Activated T-cell treated with anti-CD3 and anti-CD28 coated beads, Interleukin-2, amount 50 U/mL, for 4 hours (primary cell): ENCODE data around the gene SSB. TPM values are rescaled to one million over a fixed set of nuclear protein-coding genes. Genes with fewer than 3 reads are reported as not detected.

Source experiments
- total RNA-seq, 3 donors: library from RNA; stranded (reverse); gene quantifications; one replicate each; pipeline ENCODE4 v1.2.1, GENCODE V29; 2021

Gene SSB
- total RNA-seq, 3 donors from 2014 or later: 123 to 140 (median 134) TPM

Other genes starting within 250 kb of the SSB start
- gene FASTKD1, start 225.0 kb upstream of the SSB start, total RNA-seq: 10 to 100 TPM; 37.2 to 47.3 (median 42.1) TPM
- gene PPIG, start 214.5 kb upstream of the SSB start, total RNA-seq: 10 to 100 TPM; 55.2 to 57.8 (median 57.8) TPM
- under 1 TPM in 2 of 3 donors, not detected in 1; 0.08 to 0.43 TPM for gene CFAP210, start 104.5 kb upstream of the SSB start, total RNA-seq
- 1 to 10 TPM; 2.7 to 4.6 (median 3.5) TPM for gene PHOSPHO2, start 104.4 kb upstream of the SSB start, total RNA-seq
- 1 to 10 TPM; 3.7 to 4.5 (median 4.3) TPM for gene KLHL23, start 65.0 kb upstream of the SSB start, total RNA-seq
- 100 to 1,000 TPM; 115 to 138 (median 129) TPM for gene METTL5, start 26.0 kb downstream of the SSB start, total RNA-seq
- 10 to 100 TPM; 18.2 to 21.1 (median 19.8) TPM for gene UBR3, start 28.6 kb downstream of the SSB start, total RNA-seq